Psoas muscle (tissue), 8 donors: ENCODE measurements around the gene CYTH4. TPM values are rescaled to one million over a fixed set of nuclear protein-coding genes. Genes with fewer than 3 reads are reported as not detected.

Experiments used
- ATAC-seq, 4 donors: fragments of 200-7000 bp; cut with Tn5 transposase; one replicate each; pipeline ENCODE4 v1.9.1; 2020; ENCODE audit warnings: moderate library complexity in 3 of 4, mild to moderate bottlenecking in 2 of 4
- DNase-seq, 2 donors: peaks; one replicate each; pipeline ENCODE4 v3.0.0-alpha.2; 2020
- H3K27ac ChIP-seq: fragments of 200-600 bp; one replicate; pipeline ENCODE4 v1.8.0; 2022
- H3K27me3 ChIP-seq, 3 donors: fragments of 200-600 bp in 1 of 3; one replicate each; pipeline versions ENCODE4 v1.6.1 to v1.8.0; 2013 to 2022; ENCODE audit warnings: low read length in 2 of 3, mild to moderate bottlenecking in 2 of 3, moderate library complexity in 1 of 3; ENCODE audit not compliant: insufficient read depth in 3 of 3
- H3K36me3 ChIP-seq, 2 donors: fragments of 200-600 bp in 1 of 2; one replicate each; pipeline versions ENCODE4 v1.6.1 to v1.8.0; 2013 to 2022; ENCODE audit warnings: low read depth in 1 of 2, mild to moderate bottlenecking in 1 of 2, moderate library complexity in 1 of 2; ENCODE audit not compliant: insufficient read depth in 1 of 2
- H3K4me1 ChIP-seq: fragments of 200-600 bp; one replicate; pipeline ENCODE4 v1.8.0; 2022
- H3K4me3 ChIP-seq: fragments of 200-600 bp; one replicate; pipeline ENCODE4 v1.8.0; 2022; ENCODE audit warnings: mild to moderate bottlenecking
- H3K9me3 ChIP-seq: fragments of 200-600 bp; one replicate; pipeline ENCODE4 v1.8.0; 2022
- WGBS, 3 donors: extraction: QIAGEN DNeasy Blood & Tissue Kit; methylation state at CpG; one replicate each; pipeline versions ENCODE4 v1.1.6 to v1.1.7; 2013; 5-methylcytosine and 5-hydroxymethylcytosine counted together
- intact Hi-C, 2 donors: fragments of 100-400 bp; cut with DNase I; formaldehyde crosslinking; loops; one replicate each; pipeline versions ENCODE4 v1.11.0 to v1.14.2; 2022
- polyA plus RNA-seq, 3 donors: library from polyadenylated mRNA; stranded (reverse); fragments of 200-250 nt; gene quantifications; one replicate each; pipeline ENCODE4 v1.2.3, GENCODE V29; 2013
- total RNA-seq, 4 donors: library from RNA; stranded (reverse); fragmentation: NEBNext Ultra II Directional in 2 of 4; extraction: Animal tissue kit (Norgen Biotek cat#: 25700) in 2 of 4; gene quantifications; one replicate each; pipeline versions ENCODE4 v1.2.1 to v1.2.4, GENCODE V29; 2021 to 2023
- TF ChIP-seq, protein P1 (sequence below): fragments of 200-600 bp; IDR thresholded peaks from one replicate; pipeline ENCODE4 v1.8.0; 2022; ENCODE audit warnings: antibody characterized with exemption
- donor health status: healthy with polysubstance abuse.
- donor health status: DM: no; HTN: no; CAD: no; lungs with moderate emphysema.
- donor health status: Bipolar disorder and iron deficiency.
- donor health status: healthy.
- donor health status: DM: yes; HTN: yes; CAD: no.
- donor health status: DM: no; HTN: no; CAD: no.
- donor health status: DM: no; HTN: no; CAD: no.
- donor health status: DM: yes; HTN: yes; CAD: no.

CYTH4 gene
- total and polyA plus RNA-seq, 7 donors, result 0.63 to 8.5 (median 3.0) TPM

- H3K4me1 ChIP-seq, result no peaks in the 10 kb centered on the region
- TF ChIP-seq, protein P1, sequence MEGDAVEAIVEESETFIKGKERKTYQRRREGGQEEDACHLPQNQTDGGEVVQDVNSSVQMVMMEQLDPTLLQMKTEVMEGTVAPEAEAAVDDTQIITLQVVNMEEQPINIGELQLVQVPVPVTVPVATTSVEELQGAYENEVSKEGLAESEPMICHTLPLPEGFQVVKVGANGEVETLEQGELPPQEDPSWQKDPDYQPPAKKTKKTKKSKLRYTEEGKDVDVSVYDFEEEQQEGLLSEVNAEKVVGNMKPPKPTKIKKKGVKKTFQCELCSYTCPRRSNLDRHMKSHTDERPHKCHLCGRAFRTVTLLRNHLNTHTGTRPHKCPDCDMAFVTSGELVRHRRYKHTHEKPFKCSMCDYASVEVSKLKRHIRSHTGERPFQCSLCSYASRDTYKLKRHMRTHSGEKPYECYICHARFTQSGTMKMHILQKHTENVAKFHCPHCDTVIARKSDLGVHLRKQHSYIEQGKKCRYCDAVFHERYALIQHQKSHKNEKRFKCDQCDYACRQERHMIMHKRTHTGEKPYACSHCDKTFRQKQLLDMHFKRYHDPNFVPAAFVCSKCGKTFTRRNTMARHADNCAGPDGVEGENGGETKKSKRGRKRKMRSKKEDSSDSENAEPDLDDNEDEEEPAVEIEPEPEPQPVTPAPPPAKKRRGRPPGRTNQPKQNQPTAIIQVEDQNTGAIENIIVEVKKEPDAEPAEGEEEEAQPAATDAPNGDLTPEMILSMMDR, result no peak
- intact Hi-C loops, result no loop called here
- H3K4me3 ChIP-seq, result no peak overlapping the region
- H3K27me3 ChIP-seq, result peaks cover 0 to 46% (median 17%) of the 10 kb centered on the region in 3 donors
- no peaks in the 10 kb centered on the region for H3K36me3 ChIP-seq
- H3K9me3 ChIP-seq, result no peaks in the 10 kb centered on the region
- no peak overlapping the region for H3K27ac ChIP-seq
- ATAC-seq (no peak), DNase-seq (no peak)
- WGBS, 3 donors, result 81 to 86% (median 86%) methylated on average over 12 of the region's 12 CpGs
Observed at GRCh38 chr22:37281646-37282384, 493 bp upstream of the CYTH4 start.

GRCh38 chr22:37283393-37283937, 1.2 kb downstream of the CYTH4 start:
- no peak for DNase-seq
- H3K9me3 ChIP-seq, result no peaks in the 10 kb centered on the region
- no peak overlapping the region for H3K27ac ChIP-seq
- no peaks in the 10 kb centered on the region for H3K4me1 ChIP-seq
- peaks cover 0 to 49% (median 14%) of the 10 kb centered on the region in 3 donors for H3K27me3 ChIP-seq
- ATAC-seq, result no peak
- H3K4me3 ChIP-seq, result peak overlapping the region; percentile 45
- no peaks in the 10 kb centered on the region for H3K36me3 ChIP-seq
- TF ChIP-seq, protein P1, result no peak
- intact Hi-C loops, result no loop called here
- 38 to 54% (median 47%) methylated on average over 6 to 8 of the region's 8 CpGs for WGBS, 3 donors

DNA sequence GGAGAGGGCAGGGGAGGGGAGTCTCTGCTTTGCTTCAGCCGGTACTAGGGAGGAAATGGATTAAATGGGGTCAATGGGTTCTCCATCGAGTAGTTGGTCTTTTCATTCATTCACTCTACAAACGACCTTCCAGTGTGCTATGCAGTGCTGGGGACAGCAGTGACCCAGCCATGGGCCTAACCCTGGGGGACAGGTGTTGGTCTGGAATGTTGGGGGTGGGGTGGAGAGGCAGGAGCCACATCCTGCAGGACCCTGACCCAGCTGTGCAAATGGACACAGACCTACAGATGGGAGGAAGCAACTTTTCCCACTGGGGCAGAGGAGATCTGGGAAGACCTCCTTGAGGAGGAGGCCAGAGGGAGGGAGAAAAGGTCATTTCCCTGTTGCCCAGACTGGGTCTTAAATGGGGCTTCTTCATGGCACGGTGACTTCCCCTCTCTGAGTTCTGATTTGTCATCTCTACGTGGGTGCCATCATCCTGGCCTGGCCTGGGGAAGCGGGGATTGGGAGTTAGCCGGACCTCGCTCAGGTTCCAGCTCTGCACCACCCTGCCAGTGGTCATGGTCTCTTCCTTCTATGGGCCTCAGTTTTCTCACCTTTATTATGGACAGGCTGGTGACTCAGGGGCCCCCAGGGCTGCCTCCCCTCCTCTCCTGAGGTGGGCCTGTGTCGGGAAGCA, 2.0 kb downstream of the CYTH4 start:
- no peak overlapping the region for H3K27ac ChIP-seq
- ATAC-seq, result no peak
- H3K36me3 ChIP-seq, result no peaks in the 10 kb centered on the region
- H3K4me1 ChIP-seq, result no peaks in the 10 kb centered on the region
- H3K27me3 ChIP-seq, result peaks cover 0 to 45% (median 14%) of the 10 kb centered on the region in 3 donors
- no peak for DNase-seq
- TF ChIP-seq, protein P1, result no peak
- no peaks in the 10 kb centered on the region for H3K9me3 ChIP-seq
- intact Hi-C loops, result no loop called here
- 46 to 53% (median 49%) methylated on average over 8 to 9 of the region's 9 CpGs for WGBS, 3 donors
- H3K4me3 ChIP-seq, result peak overlapping the region; percentile 45

DNA sequence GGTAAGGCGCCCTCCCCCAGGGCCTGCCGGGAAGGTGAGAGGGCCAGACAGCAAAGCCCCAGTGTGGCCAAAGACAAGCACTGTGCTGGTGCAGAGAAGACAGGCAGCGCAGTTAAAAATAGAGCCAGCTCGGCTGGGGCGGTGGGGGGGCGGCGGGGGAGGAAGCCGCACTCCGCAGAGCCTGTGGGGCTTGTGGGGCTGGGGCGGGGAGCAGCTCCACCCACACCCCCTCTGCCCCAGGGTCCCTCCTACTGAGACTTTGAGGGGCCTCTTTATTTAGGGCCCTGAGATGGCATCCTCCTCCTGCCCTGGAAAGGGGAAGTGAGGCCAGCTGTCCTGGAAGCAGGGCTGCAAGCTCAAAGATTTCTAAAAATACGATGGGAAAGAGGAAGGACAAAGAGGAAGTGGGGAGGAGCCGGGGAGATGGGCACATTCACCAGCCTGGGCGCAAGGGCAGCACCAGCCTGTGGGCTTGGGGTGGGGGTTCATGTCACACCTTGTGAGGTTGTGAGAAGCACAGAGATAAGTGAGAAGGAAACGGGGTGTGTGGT, 2.6 kb downstream of the CYTH4 start:
- TF ChIP-seq, protein P1, result no peak
- H3K4me1 ChIP-seq, result no peaks in the 10 kb centered on the region
- H3K9me3 ChIP-seq, result no peaks in the 10 kb centered on the region
- H3K4me3 ChIP-seq, result peak overlapping the region; percentile 45
- no peaks in the 10 kb centered on the region for H3K36me3 ChIP-seq
- WGBS, 3 donors, result 20 to 37% (median 30%) methylated on average over 13 to 14 of the region's 14 CpGs
- ATAC-seq, result peak; percentile 21 to 53 (median 36)
- H3K27ac ChIP-seq, result no peak overlapping the region
- H3K27me3 ChIP-seq, result peaks cover 0 to 39% (median 14%) of the 10 kb centered on the region in 3 donors
- DNase-seq, result peak; percentile 51 to 73
- intact Hi-C loops, result no loop called here
